ENCODE data around the gene RAB31. TPM values are rescaled to one million over a fixed set of nuclear protein-coding genes. Genes with fewer than 3 reads are reported as not detected.
A peak's percentile ranks its signal among the peaks of the same experiment; 100 is the strongest.

Gene RAB31
- total RNA-seq, 1 experiment from 2014 or later, result 2.3 TPM

GRCh38 chr18:9845256-9845655 is 137.2 kb downstream of the RAB31 start:
- no peak overlapping the region for H3K4me3 Mint-ChIP-seq (ENCODE audit: low read depth, unreplicated experiment)
- DNase-seq, result no peak
- no TSS peak for BruUV-seq (replicated peaks)

GRCh38 chr18:9846162-9846925 is 138.2 kb downstream of the RAB31 start:
- no TSS peak for BruUV-seq (replicated peaks)
- TF ChIP-seq CTCF (IDR thresholded peaks at IDR 0.05; ENCODE audit: unreplicated experiment), result no peak
- no peak for DNase-seq
- Mint-ChIP-seq H3K27me3 (ENCODE audit: unreplicated experiment) (peaks cover 14% of the 10 kb centered on the region), H3K36me3 (ENCODE audit: insufficient read depth, unreplicated experiment) (no peaks in the 10 kb centered on the region), H3K27ac (ENCODE audit: unreplicated experiment) (no peak overlapping the region), H3K9me3 (ENCODE audit: low read depth, unreplicated experiment) (peaks cover 2% of the 10 kb centered on the region), H3K4me3 (ENCODE audit: low read depth, unreplicated experiment) (no peak overlapping the region), H3K4me1 (ENCODE audit: low read depth, unreplicated experiment) (peaks cover 12% of the 10 kb centered on the region)
- CTCF ChIA-PET, result no interaction called here
- intact Hi-C loops (cut with micrococcal nuclease; ENCODE audit: unreplicated experiment), result no loop called here

More at GRCh38 chr18:9845256-9845655, 137.2 kb downstream of the RAB31 start:
- Mint-ChIP-seq H3K27ac (ENCODE audit: unreplicated experiment) (no peak overlapping the region), H3K4me1 (ENCODE audit: low read depth, unreplicated experiment) (peaks cover 12% of the 10 kb centered on the region), H3K9me3 (ENCODE audit: low read depth, unreplicated experiment) (peaks cover 2% of the 10 kb centered on the region), H3K36me3 (ENCODE audit: insufficient read depth, unreplicated experiment) (no peaks in the 10 kb centered on the region), H3K27me3 (ENCODE audit: unreplicated experiment) (peaks cover 14% of the 10 kb centered on the region)
- CTCF ChIA-PET, result no interaction called here
- intact Hi-C loops (cut with micrococcal nuclease; ENCODE audit: unreplicated experiment), result no loop called here
- no peak for TF ChIP-seq CTCF (IDR thresholded peaks at IDR 0.05; ENCODE audit: unreplicated experiment)

- Mint-ChIP-seq H3K27ac (ENCODE audit: unreplicated experiment) (no peak overlapping the region), H3K27me3 (ENCODE audit: unreplicated experiment) (peaks cover 14% of the 10 kb centered on the region), H3K9me3 (ENCODE audit: low read depth, unreplicated experiment) (peaks cover 4% of the 10 kb centered on the region), H3K36me3 (ENCODE audit: insufficient read depth, unreplicated experiment) (no peaks in the 10 kb centered on the region), H3K4me3 (ENCODE audit: low read depth, unreplicated experiment) (no peak overlapping the region), H3K4me1 (ENCODE audit: low read depth, unreplicated experiment) (peaks cover 12% of the 10 kb centered on the region)
- no peak for TF ChIP-seq CTCF (IDR thresholded peaks at IDR 0.05; ENCODE audit: unreplicated experiment)
- no TSS peak for BruUV-seq (replicated peaks)
- CTCF ChIA-PET, result interaction anchor here (1.5 kb wide), 1 partner anchor 29 kb away, joined by 3 read pairs; no protein-coding TSS in a partner anchor
- intact Hi-C loops (cut with micrococcal nuclease; ENCODE audit: unreplicated experiment), result no loop called here
- DNase-seq, result no peak
These were observed 140.2 kb downstream of the RAB31 start for GRCh38 chr18:9848170-9848879.

- intact Hi-C loops (cut with micrococcal nuclease; ENCODE audit: unreplicated experiment), result no loop called here
- BruUV-seq (replicated peaks), result no TSS peak
- DNase-seq, result peak; percentile 35
- Mint-ChIP-seq H3K9me3 (ENCODE audit: low read depth, unreplicated experiment) (peaks cover 4% of the 10 kb centered on the region), H3K27ac (ENCODE audit: unreplicated experiment) (peak overlapping the region; percentile 46), H3K27me3 (ENCODE audit: unreplicated experiment) (peaks cover 14% of the 10 kb centered on the region), H3K4me3 (ENCODE audit: low read depth, unreplicated experiment) (peak overlapping the region; percentile 11), H3K4me1 (ENCODE audit: low read depth, unreplicated experiment) (peaks cover 16% of the 10 kb centered on the region), H3K36me3 (ENCODE audit: insufficient read depth, unreplicated experiment) (no peaks in the 10 kb centered on the region)
- CTCF ChIA-PET, result no interaction called here
- no peak for TF ChIP-seq CTCF (IDR thresholded peaks at IDR 0.05; ENCODE audit: unreplicated experiment)
These were observed 141.5 kb downstream of the RAB31 start for GRCh38 chr18:9849407-9850283.

Measured in Calu3 (cell line).